GM23248 (cell line): ENCODE data around the gene STX4.

Experiments
- EZH2 ChIP-seq: fragments of 200-600 bp; sonication (generic); IDR thresholded peaks from 2 replicates; pipeline ENCODE4 v1.6.1; 2018; ENCODE audit warnings: antibody characterized with exemption, mild to moderate bottlenecking; ENCODE audit not compliant: insufficient read depth, poor library complexity, severe bottlenecking
- EZH2phosphoT487 ChIP-seq: fragments of 200-600 bp; sonication (generic); IDR thresholded peaks from 2 replicates; pipeline ENCODE4 v1.6.1; 2018; ENCODE audit warnings: antibody characterized with exemption, moderate library complexity, mild to moderate bottlenecking, low read depth; ENCODE audit not compliant: insufficient read depth

DNA sequence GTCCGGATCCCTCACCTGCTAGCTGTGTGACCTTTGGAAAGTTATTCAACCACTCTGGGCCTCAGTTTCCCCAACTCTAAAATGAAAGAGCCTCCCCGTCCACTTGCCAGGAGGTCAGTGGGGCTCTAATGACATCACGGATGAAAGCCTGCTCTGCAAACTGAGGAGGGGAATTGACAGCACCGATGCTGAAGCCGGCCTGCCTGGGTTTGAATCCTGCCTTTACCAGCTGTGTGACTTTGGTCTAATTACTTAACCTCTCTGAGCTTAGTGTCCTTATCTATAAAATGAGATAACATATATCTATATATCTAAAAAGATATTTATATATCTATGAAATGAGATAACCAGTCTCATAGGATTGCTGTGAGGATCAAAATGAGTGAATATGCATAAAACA lies 24.8 kb upstream of the STX4 start:
- TF ChIP-seq EZH2 (no peak), EZH2phosphoT487 (no peak)
